AG04449 (cell line): ENCODE data around the gene INTS1.

Experiments
- CTCF ChIA-PET: fragments of 350-600 bp; formaldehyde crosslinking; extraction: SDS; loops from one replicate; lab custom pipeline; 2021; ENCODE audit warnings: antibody characterized with exemption; lab: Yijun Ruan, JAX
- POLR2A ChIA-PET: fragments of 400-600, 350-600 bp; formaldehyde crosslinking; extraction: SDS; loops from one replicate; lab custom pipeline; 2020; ENCODE audit warnings: antibody characterized with exemption, inconsistent platforms; lab: Yijun Ruan, JAX
- DNase-seq: peaks from one replicate; pipeline ENCODE4 v3.0.0-alpha.2; 2010; ENCODE audit warnings: low read depth, low spot score
- H3K4me3 ChIP-seq: 2 replicates; pipeline ENCODE4 v1.5.1; 2011; ENCODE audit warnings: low read depth, mild to moderate bottlenecking, control low read depth, low read length
- CTCF ChIP-seq: IDR thresholded peaks from one replicate; pipeline ENCODE4 v1.5.1; 2011; ENCODE audit warnings: mild to moderate bottlenecking, moderate library complexity, low read length, control low read depth, inconsistent platforms; ENCODE audit not compliant: insufficient read depth; ENCODE audit errors: missing control alignments

Gene INTS1

GRCh38 chr7:1489336-1489735 lies 14.9 kb downstream of the INTS1 start:
- ChIA-PET POLR2A (no interaction called here), CTCF (interaction anchor here (0.9 to 2.6 kb wide), 2 partner anchors 15 to 16 kb away, joined by 4 to 15 read pairs; no protein-coding TSS in a partner anchor)
- TF ChIP-seq CTCF, result no peak
- no peak for DNase-seq
- no peak overlapping the region for H3K4me3 ChIP-seq

GRCh38 chr7:1488016-1488415 lies 16.2 kb downstream of the INTS1 start:
- DNase-seq, result no peak
- ChIA-PET CTCF (interaction anchor here (1.4 to 2.6 kb wide), 2 partner anchors 10 to 14 kb away, joined by 4 to 15 read pairs; no protein-coding TSS in a partner anchor), POLR2A (no interaction called here)
- H3K4me3 ChIP-seq, result no peak overlapping the region
- TF ChIP-seq CTCF, result no peak

- POLR2A ChIA-PET, result no interaction called here
- CTCF ChIA-PET, result interaction anchor here (1.4 to 2.6 kb wide), 2 partner anchors 11 to 13 kb away, joined by 4 to 15 read pairs; no protein-coding TSS in a partner anchor
- no peak for DNase-seq
- H3K4me3 ChIP-seq, result no peak overlapping the region
- TF ChIP-seq CTCF, result no peak
Observed at GRCh38 chr7:1487466-1487865, 16.7 kb downstream of the INTS1 start.

GRCh38 chr7:1486571-1486970 lies 17.6 kb downstream of the INTS1 start:
- CTCF ChIA-PET, result no interaction called here
- TF ChIP-seq CTCF, result no peak
- no peak overlapping the region for H3K4me3 ChIP-seq
- no peak for DNase-seq
- POLR2A ChIA-PET, result no interaction called here

GRCh38 chr7:1485156-1485555 lies 19.0 kb downstream of the INTS1 start:
- CTCF ChIA-PET, result interaction anchor here (0.7 to 1.8 kb wide), 2 partner anchors 11 to 53 kb away, joined by 3 to 11 read pairs; no protein-coding TSS in a partner anchor
- POLR2A ChIA-PET, result no interaction called here
- H3K4me3 ChIP-seq, result no peak overlapping the region
- DNase-seq, result no peak
- no peak for TF ChIP-seq CTCF

- DNase-seq, result no peak
- H3K4me3 ChIP-seq, result no peak overlapping the region
- POLR2A ChIA-PET, result no interaction called here
- TF ChIP-seq CTCF, result no peak
- CTCF ChIA-PET, result interaction anchor here (1.8 kb wide), 1 partner anchor 10 kb away, joined by 11 read pairs; no protein-coding TSS in a partner anchor
Observed at GRCh38 chr7:1484569-1484968, 19.6 kb downstream of the INTS1 start.
